ENCODE data around the gene SLC16A3.

Gene SLC16A3

DNA sequence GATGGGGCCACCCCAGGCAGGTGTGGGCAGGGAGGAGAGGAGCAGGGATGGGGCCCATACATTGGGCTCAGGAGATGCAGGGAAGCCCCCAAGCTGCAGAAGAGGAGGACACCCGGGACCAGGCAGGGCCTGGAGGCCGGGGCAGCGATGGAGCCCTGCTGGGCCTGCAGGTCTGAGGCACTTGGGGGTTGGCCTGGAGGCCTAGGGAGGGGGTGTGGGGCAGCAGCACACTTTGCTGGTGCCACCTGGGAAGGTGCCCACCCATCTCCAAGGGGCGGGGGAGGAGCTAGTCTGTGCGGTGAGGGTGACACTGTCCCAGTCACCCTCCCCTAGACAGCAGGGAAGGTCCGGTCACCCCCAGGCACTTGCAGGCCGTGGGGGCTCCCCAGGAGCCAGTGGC is 9.8 kb upstream of the SLC16A3 start:
- Histone ChIP-seq H3K4me3 (ENCODE audit: low read length) (no peak overlapping the region), H3K9me3 (replicated peaks; ENCODE audit: insufficient read depth, low read length) (no peaks in the 10 kb centered on the region), H3K27me3 (replicated peaks; ENCODE audit: insufficient read depth, low read length) (0 out of 2 replicates have a peak, but pooled peaks cover 3% of the 10 kb centered on the region), H3K9me2 (replicated peaks; ENCODE audit: insufficient read depth, low read length) (no peaks in the 10 kb centered on the region), H3K36me3 (replicated peaks; ENCODE audit: insufficient read depth, low read length) (no peaks in the 10 kb centered on the region), H3K9ac (ENCODE audit: low read length) (no peak overlapping the region), H3K27ac (ENCODE audit: low read length) (no peak overlapping the region), H3K4me1 (ENCODE audit: low read length) (peaks cover 14% of the 10 kb centered on the region), H4K20me1 (ENCODE audit: insufficient read depth, low read length) (no peaks in the 10 kb centered on the region), H3F3A (ENCODE audit: insufficient read depth, low read length) (no peaks in the 10 kb centered on the region), H2AFZ (ENCODE audit: low read length) (no peak overlapping the region), H3K4me2 (ENCODE audit: low read depth, low read length) (no peak overlapping the region), H3K79me2 (ENCODE audit: low read length) (no peaks in the 10 kb centered on the region)
- no peak for DNase-seq
- TF ChIP-seq EZH2 (optimal IDR thresholded peaks at IDR 0.05; ENCODE audit: low read depth, low read length) (no peak), CTCF (IDR thresholded peaks at IDR 0.05; ENCODE audit: low read length) (no peak), EZH2phosphoT487 (IDR thresholded peaks at IDR 0.05; ENCODE audit: low read length) (no peak)

DNA sequence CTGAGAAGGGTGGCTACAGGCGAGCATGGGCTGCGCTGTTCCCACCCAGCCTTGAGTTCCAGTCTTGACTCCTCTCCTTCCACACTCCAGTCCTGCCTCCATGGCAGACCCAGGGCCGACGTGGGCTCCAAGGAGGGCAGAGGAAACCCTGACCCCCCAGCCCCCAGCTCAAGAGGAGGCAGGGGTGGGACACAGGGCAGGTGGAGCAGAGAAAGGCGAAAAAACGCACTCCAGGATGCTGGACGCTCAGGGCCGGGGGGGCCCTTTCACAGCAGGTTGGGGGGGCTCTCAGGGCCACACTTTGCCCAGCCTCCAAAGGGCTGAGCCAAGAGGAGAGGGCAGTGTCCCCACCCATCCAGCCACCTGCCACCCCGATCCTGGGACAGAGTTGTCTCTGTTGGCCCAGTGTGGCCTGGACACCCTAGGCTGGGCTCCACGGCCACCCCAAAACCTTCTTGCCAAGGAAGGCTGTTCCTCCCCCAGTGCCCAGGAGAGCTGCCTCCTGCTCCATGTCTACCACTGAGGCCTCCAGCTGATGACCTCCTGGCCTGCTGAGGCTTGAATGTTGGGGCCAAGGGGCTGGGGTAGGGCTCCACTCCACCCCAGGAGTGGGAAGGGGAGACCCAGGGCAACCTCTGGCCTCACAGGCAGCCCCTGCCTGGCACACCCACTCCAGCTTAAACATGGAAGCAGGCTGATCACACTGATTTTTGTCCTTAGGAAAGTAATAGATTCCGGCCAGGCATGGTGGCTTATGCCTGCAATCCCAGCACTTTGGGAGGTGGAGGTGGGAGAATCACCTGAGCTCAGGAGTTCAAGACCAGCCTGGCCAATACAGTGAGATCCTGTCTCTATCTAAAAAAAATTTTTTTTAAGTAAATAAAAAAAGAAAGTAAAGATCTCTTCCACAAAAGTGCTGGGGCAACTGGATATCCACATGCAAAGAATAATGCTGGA is 8.8 kb upstream of the SLC16A3 start:
- Histone ChIP-seq H3K79me2 (ENCODE audit: low read length) (no peaks in the 10 kb centered on the region), H3K27ac (ENCODE audit: low read length) (no peak overlapping the region), H4K20me1 (ENCODE audit: insufficient read depth, low read length) (no peaks in the 10 kb centered on the region), H3K27me3 (replicated peaks; ENCODE audit: insufficient read depth, low read length) (0 out of 2 replicates have a peak, but pooled peaks cover 3% of the 10 kb centered on the region), H3F3A (ENCODE audit: insufficient read depth, low read length) (no peaks in the 10 kb centered on the region), H3K4me2 (ENCODE audit: low read depth, low read length) (no peak overlapping the region), H3K4me3 (ENCODE audit: low read length) (no peak overlapping the region), H3K9me2 (replicated peaks; ENCODE audit: insufficient read depth, low read length) (no peaks in the 10 kb centered on the region), H3K36me3 (replicated peaks; ENCODE audit: insufficient read depth, low read length) (no peaks in the 10 kb centered on the region), H2AFZ (ENCODE audit: low read length) (no peak overlapping the region), H3K9ac (ENCODE audit: low read length) (no peak overlapping the region), H3K9me3 (replicated peaks; ENCODE audit: insufficient read depth, low read length) (no peaks in the 10 kb centered on the region), H3K4me1 (ENCODE audit: low read length) (peaks cover 14% of the 10 kb centered on the region)
- TF ChIP-seq EZH2phosphoT487 (IDR thresholded peaks at IDR 0.05; ENCODE audit: low read length) (no peak), EZH2 (optimal IDR thresholded peaks at IDR 0.05; ENCODE audit: low read depth, low read length) (no peak), CTCF (IDR thresholded peaks at IDR 0.05; ENCODE audit: low read length) (no peak)
- no peak for DNase-seq

DNA sequence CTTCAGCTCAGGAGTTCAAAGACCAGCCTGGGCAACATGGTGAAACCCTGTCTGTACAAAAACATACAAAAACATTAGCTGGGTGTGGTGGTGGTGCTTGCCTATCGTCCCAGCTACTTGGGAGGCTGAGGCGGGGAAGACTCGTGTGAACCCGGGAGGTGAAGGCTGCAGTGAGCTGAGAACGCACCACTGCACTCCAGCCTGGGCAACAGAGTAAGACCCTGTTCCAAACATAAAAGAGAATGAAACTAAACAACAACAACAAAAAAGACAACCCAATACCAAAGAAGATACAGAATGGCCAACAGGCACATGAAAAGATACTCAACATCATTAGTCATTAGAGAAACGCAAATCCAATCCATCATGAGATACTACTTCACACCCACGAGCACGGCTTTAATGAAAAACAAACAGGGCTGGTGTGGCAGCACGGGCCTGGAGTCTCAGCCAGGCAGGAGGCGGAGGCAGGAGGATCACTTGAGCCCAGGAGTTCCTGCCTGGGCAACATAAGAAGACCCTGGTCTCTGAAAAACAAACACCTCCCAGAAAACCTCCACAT is 7.4 kb upstream of the SLC16A3 start:
- DNase-seq, result no peak
- Histone ChIP-seq H3K27me3 (replicated peaks; ENCODE audit: insufficient read depth, low read length) (0 out of 2 replicates have a peak, but pooled peaks cover 3% of the 10 kb centered on the region), H3K36me3 (replicated peaks; ENCODE audit: insufficient read depth, low read length) (no peaks in the 10 kb centered on the region), H3K79me2 (ENCODE audit: low read length) (no peaks in the 10 kb centered on the region), H4K20me1 (ENCODE audit: insufficient read depth, low read length) (no peaks in the 10 kb centered on the region), H3K9ac (ENCODE audit: low read length) (no peak overlapping the region), H3K4me3 (ENCODE audit: low read length) (no peak overlapping the region), H3K9me2 (replicated peaks; ENCODE audit: insufficient read depth, low read length) (no peaks in the 10 kb centered on the region), H3F3A (ENCODE audit: insufficient read depth, low read length) (no peaks in the 10 kb centered on the region), H3K4me1 (ENCODE audit: low read length) (peaks cover 8% of the 10 kb centered on the region), H3K4me2 (ENCODE audit: low read depth, low read length) (no peak overlapping the region), H2AFZ (ENCODE audit: low read length) (no peak overlapping the region), H3K9me3 (replicated peaks; ENCODE audit: insufficient read depth, low read length) (no peaks in the 10 kb centered on the region), H3K27ac (ENCODE audit: low read length) (no peak overlapping the region)
- TF ChIP-seq EZH2 (optimal IDR thresholded peaks at IDR 0.05; ENCODE audit: low read depth, low read length), result no peak
- no peak for TF ChIP-seq EZH2phosphoT487 (IDR thresholded peaks at IDR 0.05; ENCODE audit: low read length)
- no peak for TF ChIP-seq CTCF (IDR thresholded peaks at IDR 0.05; ENCODE audit: low read length)

Data from MM.1S (cell line).